ENCODE data around the gene ZNF578. TPM values are rescaled to one million over a fixed set of nuclear protein-coding genes. Genes with fewer than 3 reads are reported as not detected.

Gene ZNF578
- total and polyA plus RNA-seq, 2 experiments from 2014 or later: 0.12 to 0.97 TPM

- WGBS (ENCODE audit: low lambda C conversion rate, missing lambda C conversion rate): 97% methylated on average over 27 of the region's 27 CpGs
Measured at GRCh38 chr19:52428937-52429336, 24.4 kb upstream of the ZNF578 start, which contains the start of gene ZNF534. Gene ZNF534 (plus strand): TSS chr19:52429148. CDS start chr19:52431475, 2,327 bp downstream.

GRCh38 chr19:52442179-52442578, 11.2 kb upstream of the ZNF578 start:
- no peak overlapping the region for H3K4me3 ChIP-seq
- H3K27ac ChIP-seq: no peak overlapping the region
- DNase-seq (ENCODE audit: low spot score): no peak
- no peaks in the 10 kb centered on the region for H3K9me3 ChIP-seq (ENCODE audit: low read depth)
- H3K79me2 ChIP-seq: no peaks in the 10 kb centered on the region
- TF ChIP-seq CTCF (IDR thresholded peaks at IDR 0.05; ENCODE audit: poor library complexity) (no peak), EZH2 (IDR thresholded peaks at IDR 0.05; ENCODE audit: borderline replicate concordance) (no peak), EZH2phosphoT487 (IDR thresholded peaks at IDR 0.05; ENCODE audit: low read depth, severe bottlenecking, unreplicated experiment) (no peak)
- H2AFZ ChIP-seq: no peak overlapping the region
- WGBS (ENCODE audit: low lambda C conversion rate, missing lambda C conversion rate): 59% methylated on average over 3 of the region's 3 CpGs
- no peaks in the 10 kb centered on the region for H4K20me1 ChIP-seq (ENCODE audit: insufficient read depth, poor library complexity, severe bottlenecking)
- H3K36me3 ChIP-seq (replicated peaks; ENCODE audit: insufficient read depth, low read depth): no peaks in the 10 kb centered on the region
- H3K9me2 ChIP-seq (replicated peaks; ENCODE audit: insufficient read depth): no peaks in the 10 kb centered on the region
- no peaks in the 10 kb centered on the region for H3K4me1 ChIP-seq (ENCODE audit: insufficient read depth)
- no peak overlapping the region for H3K4me2 ChIP-seq
- no peaks in the 10 kb centered on the region for H3K27me3 ChIP-seq

More at GRCh38 chr19:52428937-52429336, 24.4 kb upstream of the ZNF578 start, which contains the start of gene ZNF534:
- no peaks in the 10 kb centered on the region for H3K36me3 ChIP-seq (replicated peaks; ENCODE audit: insufficient read depth, low read depth)
- no peaks in the 10 kb centered on the region for H3K27me3 ChIP-seq
- H3K27ac ChIP-seq: no peak within 1 kb of the TSS
- no peaks in the 10 kb centered on the region for H3K4me1 ChIP-seq (ENCODE audit: insufficient read depth)
- H3K9me2 ChIP-seq (replicated peaks; ENCODE audit: insufficient read depth): no peaks in the 10 kb centered on the region
- no peaks in the 10 kb centered on the region for H3K9me3 ChIP-seq (ENCODE audit: low read depth)
- no peak within 1 kb of the TSS for H2AFZ ChIP-seq
- DNase-seq (ENCODE audit: low spot score): no peak
- no peak within 1 kb of the TSS for H3K4me3 ChIP-seq
- H4K20me1 ChIP-seq (ENCODE audit: insufficient read depth, poor library complexity, severe bottlenecking): no peaks in the 10 kb centered on the region
- no peaks in the 10 kb centered on the region for H3K79me2 ChIP-seq
- H3K4me2 ChIP-seq: no peak within 1 kb of the TSS
- TF ChIP-seq EZH2 (IDR thresholded peaks at IDR 0.05; ENCODE audit: borderline replicate concordance) (no peak), EZH2phosphoT487 (IDR thresholded peaks at IDR 0.05; ENCODE audit: low read depth, severe bottlenecking, unreplicated experiment) (no peak), CTCF (IDR thresholded peaks at IDR 0.05; ENCODE audit: poor library complexity) (no peak)

- H3K4me3 ChIP-seq: no peak overlapping the region
- WGBS (ENCODE audit: low lambda C conversion rate, missing lambda C conversion rate): 45% methylated on average over 2 of the region's 2 CpGs
- H2AFZ ChIP-seq: no peak overlapping the region
- no peaks in the 10 kb centered on the region for H3K4me1 ChIP-seq (ENCODE audit: insufficient read depth)
- no peaks in the 10 kb centered on the region for H3K9me2 ChIP-seq (replicated peaks; ENCODE audit: insufficient read depth)
- no peak for TF ChIP-seq EZH2 (IDR thresholded peaks at IDR 0.05; ENCODE audit: borderline replicate concordance)
- no peak for TF ChIP-seq EZH2phosphoT487 (IDR thresholded peaks at IDR 0.05; ENCODE audit: low read depth, severe bottlenecking, unreplicated experiment)
- no peak for TF ChIP-seq CTCF (IDR thresholded peaks at IDR 0.05; ENCODE audit: poor library complexity)
- H3K36me3 ChIP-seq (replicated peaks; ENCODE audit: insufficient read depth, low read depth): no peaks in the 10 kb centered on the region
- no peaks in the 10 kb centered on the region for H3K27me3 ChIP-seq
- H3K4me2 ChIP-seq: no peak overlapping the region
- no peak overlapping the region for H3K27ac ChIP-seq
- DNase-seq (ENCODE audit: low spot score): no peak
- no peaks in the 10 kb centered on the region for H3K9me3 ChIP-seq (ENCODE audit: low read depth)
- H4K20me1 ChIP-seq (ENCODE audit: insufficient read depth, poor library complexity, severe bottlenecking): no peaks in the 10 kb centered on the region
- no peaks in the 10 kb centered on the region for H3K79me2 ChIP-seq
Measured at GRCh38 chr19:52444506-52444905, 8.8 kb upstream of the ZNF578 start.
